Prostate gland (tissue), 2 donors: ENCODE data around the gene ST6GALNAC5.

Source experiments
- CTCF ChIP-seq, 4 experiments: fragments of 200-600 bp in 2 of 4; fragments of 450-650 bp in 2 of 4; sonication (generic) in 2 of 4; IDR thresholded peaks; 1 replicate in 3 of 4; 2 replicates in 1 of 4; pipeline ENCODE4 v1.5.1; 2016 to 2019; ENCODE audit warnings: antibody characterized with exemption in 4 of 4, mild to moderate bottlenecking in 2 of 4, moderate library complexity in 2 of 4
- POLR2A ChIP-seq: fragments of 450-650 bp; IDR thresholded peaks from one replicate; pipeline ENCODE4 v1.6.1; 2016; ENCODE audit warnings: antibody characterized with exemption, mild to moderate bottlenecking
- POLR2AphosphoS5 ChIP-seq: sonication (generic); formaldehyde crosslinking; IDR thresholded peaks from one replicate; pipeline ENCODE4 v1.6.1; 2017; ENCODE audit warnings: antibody characterized with exemption

GRCh38 chr1:77018311-77018710, 151.0 kb downstream of the ST6GALNAC5 start:
- no peak for TF ChIP-seq CTCF (IDR thresholded peaks at IDR 0.05)
- TF ChIP-seq POLR2A: no peak
- no peak for TF ChIP-seq POLR2AphosphoS5
